ENCODE data around the gene RFXAP.

The RFXAP gene

DNA sequence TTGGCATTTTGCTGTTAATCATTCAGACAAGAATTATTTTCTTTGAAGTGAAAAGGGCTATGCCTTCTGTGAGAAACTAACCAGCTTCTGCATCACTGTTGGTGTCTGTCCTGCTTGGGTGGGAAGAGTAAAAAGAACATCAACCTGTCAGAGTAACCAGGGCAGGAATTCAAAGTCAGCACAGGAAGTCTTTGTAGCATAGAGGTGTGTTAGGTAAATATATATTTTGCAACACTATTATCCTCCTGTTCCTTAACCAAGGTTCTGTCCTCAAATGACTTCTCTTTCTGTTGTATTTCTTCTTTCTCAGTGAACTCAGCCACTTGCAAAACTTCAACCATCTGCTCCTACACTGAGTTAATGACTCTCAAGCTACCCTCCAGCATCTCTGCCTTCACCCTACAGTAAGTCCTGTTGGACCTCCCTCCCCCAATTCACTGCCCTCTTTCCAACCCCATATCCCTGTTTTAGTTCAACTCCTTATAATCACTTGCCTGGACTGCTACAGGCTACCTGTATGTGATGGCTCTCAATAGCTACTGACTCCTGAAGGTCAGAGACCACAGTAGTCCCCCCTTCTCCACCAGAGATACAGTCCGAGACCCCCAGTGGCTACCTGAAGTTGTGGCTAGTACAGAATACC, 51.1 kb downstream of the RFXAP start:
- no peak for DNase-seq (ENCODE audit: low read depth)

GRCh38 chr13:36872621-36873020, 53.6 kb downstream of the RFXAP start:
- DNase-seq (ENCODE audit: low read depth), result no peak

GRCh38 chr13:36875431-36875830, 56.4 kb downstream of the RFXAP start:
- no peak for DNase-seq (ENCODE audit: low read depth)

DNA sequence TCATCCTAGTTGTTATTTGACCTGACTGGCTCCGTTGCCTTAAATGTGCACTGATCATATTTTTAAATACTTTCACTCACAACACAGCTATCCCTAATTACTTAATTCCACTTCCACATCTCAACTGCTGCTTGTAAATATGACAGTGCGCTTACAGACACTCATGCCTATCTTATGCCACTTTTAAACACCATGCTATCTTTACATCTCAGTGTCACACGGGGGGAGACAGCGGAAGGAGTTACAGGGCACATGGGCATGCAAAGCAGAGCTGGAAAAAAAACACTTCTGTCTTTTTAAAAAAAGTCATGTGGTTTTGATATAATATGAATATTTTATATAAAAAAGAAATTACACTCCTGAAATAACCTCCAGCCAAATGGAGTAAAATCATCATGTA, 56.9 kb downstream of the RFXAP start:
- DNase-seq (ENCODE audit: low read depth), result no peak
